HG03442 (cell line): ENCODE results near the gene HOXC10.

Experiments used
- ATAC-seq: cut with Tn5 transposase; IDR thresholded peaks from one replicate; pipeline ENCODE4 v1.9.1; 2021; ENCODE audit warnings: mild to moderate bottlenecking, moderate library complexity; ENCODE audit not compliant: unreplicated experiment

HOXC10 gene

DNA sequence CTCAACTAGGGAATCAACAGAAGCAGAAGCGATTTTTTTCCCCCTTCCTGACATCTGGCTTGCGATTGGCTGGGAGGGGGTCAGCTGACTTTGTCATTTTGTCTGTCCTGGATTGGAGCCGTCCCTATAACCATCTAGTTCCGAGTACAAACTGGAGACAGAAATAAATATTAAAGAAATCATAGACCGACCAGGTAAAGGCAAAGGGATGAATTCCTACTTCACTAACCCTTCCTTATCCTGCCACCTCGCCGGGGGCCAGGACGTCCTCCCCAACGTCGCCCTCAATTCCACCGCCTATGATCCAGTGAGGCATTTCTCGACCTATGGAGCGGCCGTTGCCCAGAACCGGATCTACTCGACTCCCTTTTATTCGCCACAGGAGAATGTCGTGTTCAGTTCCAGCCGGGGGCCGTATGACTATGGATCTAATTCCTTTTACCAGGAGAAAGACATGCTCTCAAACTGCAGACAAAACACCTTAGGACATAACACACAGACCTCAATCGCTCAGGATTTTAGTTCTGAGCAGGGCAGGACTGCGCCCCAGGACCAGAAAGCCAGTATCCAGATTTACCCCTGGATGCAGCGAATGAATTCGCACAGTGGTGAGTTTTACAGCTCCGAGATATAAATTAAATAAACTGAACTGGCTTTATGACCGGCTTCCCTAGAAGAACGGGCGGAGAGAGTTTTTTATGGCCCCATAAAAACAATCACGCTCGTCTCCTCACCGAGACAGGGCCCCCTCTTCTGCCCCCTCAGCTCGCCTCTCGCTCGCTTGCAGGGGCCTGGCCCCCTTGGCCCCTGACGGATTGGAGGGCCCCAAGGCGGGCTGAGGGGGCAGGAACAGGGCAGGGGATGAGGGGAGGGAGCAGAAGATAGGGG is 43.6 kb downstream of the HOXC10 start, which contains the start of gene HOXC6:
HOXC6 (plus strand) TSS at position 127 of the 888 bp plus-strand sequence; CDS start at position 209, 82 bp downstream.
- ATAC-seq = no peak

DNA sequence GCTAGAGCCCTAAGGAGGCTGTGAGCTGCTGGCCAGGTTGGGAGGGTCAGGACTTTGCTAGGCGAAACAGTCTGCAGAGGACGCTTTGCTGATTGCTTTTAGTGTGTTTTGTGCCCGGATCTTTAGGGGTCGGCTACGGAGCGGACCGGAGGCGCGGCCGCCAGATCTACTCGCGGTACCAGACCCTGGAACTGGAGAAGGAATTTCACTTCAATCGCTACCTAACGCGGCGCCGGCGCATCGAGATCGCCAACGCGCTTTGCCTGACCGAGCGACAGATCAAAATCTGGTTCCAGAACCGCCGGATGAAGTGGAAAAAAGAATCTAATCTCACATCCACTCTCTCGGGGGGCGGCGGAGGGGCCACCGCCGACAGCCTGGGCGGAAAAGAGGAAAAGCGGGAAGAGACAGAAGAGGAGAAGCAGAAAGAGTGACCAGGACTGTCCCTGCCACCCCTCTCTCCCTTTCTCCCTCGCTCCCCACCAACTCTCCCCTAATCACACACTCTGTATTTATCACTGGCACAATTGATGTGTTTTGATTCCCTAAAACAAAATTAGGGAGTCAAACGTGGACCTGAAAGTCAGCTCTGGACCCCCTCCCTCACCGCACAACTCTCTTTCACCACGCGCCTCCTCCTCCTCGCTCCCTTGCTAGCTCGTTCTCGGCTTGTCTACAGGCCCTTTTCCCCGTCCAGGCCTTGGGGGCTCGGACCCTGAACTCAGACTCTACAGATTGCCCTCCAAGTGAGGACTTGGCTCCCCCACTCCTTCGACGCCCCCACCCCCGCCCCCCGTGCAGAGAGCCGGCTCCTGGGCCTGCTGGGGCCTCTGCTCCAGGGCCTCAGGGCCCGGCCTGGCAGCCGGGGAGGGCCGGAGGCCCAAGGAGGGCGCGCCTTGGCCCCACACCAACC is 44.8 kb downstream of the HOXC10 start:
- ATAC-seq = no peak

DNA sequence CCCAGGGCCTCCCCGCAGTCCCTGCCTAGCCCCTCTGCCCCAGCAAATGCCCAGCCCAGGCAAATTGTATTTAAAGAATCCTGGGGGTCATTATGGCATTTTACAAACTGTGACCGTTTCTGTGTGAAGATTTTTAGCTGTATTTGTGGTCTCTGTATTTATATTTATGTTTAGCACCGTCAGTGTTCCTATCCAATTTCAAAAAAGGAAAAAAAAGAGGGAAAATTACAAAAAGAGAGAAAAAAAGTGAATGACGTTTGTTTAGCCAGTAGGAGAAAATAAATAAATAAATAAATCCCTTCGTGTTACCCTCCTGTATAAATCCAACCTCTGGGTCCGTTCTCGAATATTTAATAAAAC is 45.5 kb downstream of the HOXC10 start:
- ATAC-seq = no peak

DNA sequence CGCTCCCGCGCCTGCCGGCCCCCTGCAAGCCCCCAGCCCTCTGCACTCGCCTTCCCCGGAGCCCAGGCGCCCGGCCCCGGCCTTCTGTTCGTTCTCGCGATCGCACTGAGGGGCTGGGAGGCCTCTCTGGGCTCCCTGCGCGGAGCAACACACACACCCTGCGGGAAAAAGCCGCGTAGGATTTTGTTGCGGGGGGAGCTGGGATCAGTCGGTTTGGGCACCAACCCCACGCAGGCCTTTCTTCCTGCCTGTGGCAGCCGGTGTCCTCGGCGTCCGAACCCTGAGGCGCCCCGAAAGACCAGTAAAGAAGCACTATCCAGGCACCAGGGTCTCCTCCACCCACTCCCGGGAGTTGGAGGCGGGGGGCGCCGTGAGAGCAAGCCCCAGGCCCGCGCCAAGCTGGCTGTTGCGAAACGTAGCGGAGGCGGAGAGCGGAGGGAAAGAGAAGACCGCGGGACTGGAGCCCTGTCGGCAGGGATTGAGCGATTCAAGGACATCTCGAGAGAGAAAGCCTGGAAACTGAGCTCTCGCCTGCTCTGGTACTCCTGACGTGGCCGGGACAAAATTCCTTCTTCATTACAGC is 46.0 kb downstream of the HOXC10 start:
- ATAC-seq = no peak

DNA sequence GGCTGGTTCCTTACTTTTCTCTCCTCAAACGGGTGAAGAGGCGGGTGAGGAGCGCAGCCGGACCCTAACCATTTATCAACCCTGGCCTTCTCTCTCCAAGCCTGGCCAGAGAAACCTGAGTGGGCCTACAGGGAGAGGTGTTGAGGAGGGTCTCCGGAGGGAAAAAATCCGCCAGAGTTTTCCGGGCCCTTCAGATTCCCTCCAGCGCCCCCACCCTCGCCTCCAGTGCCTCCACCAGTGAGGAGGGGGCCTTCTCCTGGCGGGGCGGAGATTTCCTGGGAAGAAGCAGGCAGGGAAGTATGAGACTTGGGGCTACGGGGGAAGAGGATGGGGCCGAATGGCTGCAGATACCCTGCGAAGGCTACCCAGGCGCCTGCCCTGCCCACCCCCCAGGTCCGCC is 46.5 kb downstream of the HOXC10 start:
- no peak for ATAC-seq

DNA sequence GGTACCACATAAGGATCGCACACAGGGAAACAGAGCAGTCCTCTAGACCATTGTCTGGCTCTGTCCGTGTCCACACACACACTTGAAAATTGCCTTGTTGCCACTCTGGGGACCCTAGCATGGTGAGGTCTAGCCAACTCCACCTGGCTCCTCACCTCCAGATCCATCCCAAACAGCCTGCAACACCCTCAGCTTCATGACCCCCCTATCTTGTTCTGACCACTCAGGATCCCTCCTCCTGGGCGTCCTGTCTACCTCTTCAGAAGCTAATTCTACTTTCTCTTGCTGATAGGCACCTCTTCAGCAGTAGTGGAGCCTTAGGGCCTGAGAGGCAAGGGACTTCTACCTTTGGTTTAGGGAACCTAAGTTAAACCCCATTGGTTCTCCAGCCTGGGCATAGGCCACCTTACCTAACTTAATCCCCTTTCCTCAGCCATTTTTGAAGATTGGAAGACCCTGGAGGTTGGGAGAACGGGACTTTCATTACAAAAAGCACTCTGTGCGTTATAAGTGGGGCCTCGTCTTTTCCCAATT is 47.2 kb downstream of the HOXC10 start:
- no peak for ATAC-seq

DNA sequence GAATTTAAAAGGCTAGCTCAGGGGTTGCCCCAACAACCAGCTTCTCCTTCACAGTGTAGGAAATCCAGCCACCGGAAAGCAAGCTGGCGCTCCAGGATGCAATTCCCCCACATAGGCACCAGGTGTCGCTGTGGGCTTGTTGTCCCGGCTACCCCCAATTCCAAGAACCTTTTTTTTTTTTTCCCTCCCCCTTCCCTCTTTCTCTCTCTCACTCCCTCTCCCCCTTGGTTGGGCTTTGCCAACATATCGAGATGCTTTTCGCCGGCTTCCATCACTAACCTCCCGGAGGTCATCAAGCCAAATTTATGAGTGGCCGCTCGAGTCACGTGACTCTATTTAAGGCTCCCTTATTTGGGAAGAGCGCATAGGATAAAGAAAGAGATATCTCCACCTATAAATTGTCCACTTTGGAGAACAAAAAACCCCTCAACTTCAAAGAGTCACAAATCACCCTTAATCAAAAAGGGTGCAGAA is 47.7 kb downstream of the HOXC10 start, which contains the start of gene HOXC5:
HOXC5 (plus strand) TSS at position 424 of the 474 bp plus-strand sequence. CDS start 73 bp downstream, outside the sequence.
- ATAC-seq = no peak

DNA sequence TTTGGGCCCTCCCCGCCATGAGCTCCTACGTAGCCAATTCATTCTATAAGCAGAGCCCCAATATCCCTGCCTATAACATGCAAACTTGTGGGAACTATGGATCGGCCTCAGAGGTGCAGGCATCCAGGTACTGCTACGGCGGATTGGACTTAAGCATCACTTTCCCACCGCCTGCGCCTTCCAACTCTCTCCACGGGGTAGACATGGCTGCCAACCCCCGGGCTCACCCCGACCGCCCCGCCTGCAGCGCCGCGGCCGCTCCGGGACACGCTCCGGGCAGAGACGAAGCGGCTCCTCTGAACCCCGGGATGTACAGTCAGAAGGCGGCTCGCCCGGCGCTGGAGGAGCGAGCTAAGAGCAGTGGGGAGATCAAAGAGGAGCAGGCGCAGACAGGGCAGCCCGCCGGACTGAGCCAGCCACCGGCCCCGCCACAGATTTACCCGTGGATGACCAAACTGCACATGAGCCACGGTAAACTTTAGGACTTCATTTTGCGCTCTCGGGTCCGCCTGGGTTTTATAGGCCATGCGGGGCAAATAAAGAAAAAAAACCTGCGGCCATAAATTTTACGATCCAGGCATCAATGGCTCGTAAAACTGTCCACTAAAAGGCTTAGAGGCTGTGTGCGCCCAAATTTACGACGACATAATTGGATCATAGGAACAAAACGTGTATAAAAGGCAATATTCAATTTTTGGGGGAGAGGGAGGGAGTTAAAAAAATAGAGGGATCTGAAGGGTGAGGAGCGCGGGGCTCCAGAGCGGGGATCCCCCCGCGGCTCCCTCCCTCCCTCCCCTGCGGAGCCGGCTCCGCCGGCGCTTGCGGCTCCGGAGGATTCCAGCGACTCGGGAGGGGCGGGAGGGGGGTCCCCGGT is 48.4 kb downstream of the HOXC10 start:
- ATAC-seq = no peak

DNA sequence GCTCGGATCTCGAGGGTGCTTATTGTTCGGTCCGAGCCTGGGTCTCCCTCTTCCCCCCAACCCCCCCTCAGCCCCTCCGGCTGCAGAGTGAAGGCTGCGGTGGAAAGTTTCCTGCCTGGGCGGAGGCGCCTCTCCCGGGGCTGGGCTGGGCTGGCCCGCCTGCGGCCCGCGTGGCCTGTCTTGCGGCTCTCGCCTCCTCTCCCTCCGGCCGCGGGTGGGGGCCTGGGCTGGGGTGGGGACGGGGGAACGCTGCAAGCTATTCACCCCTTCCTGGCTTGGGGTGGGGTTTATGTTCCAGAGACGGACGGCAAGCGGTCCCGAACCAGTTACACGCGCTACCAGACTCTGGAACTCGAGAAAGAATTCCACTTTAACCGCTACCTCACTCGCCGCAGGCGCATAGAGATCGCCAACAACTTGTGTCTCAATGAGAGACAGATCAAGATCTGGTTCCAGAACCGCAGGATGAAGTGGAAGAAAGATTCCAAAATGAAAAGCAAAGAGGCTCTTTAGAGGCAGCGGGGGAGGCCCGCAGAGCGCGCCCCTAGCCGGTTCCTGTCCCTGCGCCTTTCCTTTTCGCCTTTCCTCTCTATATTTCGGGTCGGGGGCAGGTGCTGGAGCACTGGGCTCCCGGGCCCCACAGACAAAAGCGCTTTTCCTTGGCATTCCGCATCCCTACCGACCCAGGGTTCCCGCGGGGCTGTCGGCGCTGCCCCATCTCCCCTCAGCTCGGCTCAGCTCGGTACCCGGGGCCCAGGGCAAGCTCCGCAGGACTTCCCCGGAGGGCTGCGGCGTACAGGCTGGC is 49.2 kb downstream of the HOXC10 start:
- no peak for ATAC-seq

DNA sequence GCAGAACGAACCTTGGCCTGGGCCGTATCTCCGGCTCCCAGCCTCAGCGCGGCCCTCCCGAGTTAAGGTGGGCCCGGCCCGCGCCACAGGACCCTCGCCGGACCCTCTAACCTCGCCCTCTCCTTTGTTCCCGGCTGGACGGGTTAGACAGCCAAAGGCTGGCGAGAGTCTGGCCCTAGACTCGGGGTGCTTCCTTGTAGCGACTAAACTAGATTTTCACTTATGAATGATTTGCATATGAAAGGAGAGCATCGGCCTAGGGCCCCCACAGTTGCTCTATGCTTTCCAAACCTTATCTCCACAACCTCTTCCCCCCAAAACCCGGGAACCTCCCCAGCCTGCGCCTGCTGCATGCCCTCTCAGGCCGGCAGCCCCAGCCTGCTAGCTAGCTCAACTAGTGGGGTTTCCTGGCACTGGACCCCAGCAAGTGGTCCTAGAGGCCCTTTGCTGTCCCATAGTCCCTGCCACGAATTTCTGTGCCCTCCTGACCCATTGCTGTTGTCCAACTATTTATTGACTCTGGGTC is 49.9 kb downstream of the HOXC10 start:
- ATAC-seq = no peak

DNA sequence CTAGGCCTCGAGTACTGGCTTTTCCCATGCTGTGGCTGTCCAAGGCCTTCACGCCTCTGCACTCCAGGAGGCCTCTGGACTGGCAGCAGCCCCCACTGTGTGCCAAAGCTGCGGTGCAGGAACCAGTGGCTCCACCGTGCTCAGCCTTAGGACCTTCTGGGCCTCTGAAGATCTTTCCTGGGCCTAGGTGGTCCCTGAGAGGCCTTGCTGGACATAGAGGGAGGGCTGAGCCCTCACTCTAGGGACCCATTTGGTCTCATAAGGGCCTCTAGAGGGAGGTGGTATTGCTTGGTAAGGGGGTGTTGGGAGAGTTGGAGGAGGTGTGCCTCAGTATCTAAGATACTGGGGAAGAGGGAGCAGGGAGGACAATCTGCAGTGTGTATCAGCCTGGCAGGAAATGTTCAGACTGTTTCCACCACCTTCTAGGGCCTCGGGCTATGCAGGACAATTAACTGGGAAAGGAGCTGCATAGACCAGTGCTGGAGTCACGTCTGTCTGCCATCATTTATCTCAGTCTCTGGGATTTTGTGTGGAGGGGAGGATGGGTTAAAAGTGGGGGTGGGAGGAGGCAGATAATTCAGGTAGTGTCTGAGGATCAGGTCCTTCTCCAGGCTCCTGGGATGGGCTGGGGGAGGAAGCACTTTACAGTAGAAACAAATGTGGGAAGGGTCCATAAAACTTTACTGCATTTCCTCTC is 50.8 kb downstream of the HOXC10 start:
- ATAC-seq = no peak

DNA sequence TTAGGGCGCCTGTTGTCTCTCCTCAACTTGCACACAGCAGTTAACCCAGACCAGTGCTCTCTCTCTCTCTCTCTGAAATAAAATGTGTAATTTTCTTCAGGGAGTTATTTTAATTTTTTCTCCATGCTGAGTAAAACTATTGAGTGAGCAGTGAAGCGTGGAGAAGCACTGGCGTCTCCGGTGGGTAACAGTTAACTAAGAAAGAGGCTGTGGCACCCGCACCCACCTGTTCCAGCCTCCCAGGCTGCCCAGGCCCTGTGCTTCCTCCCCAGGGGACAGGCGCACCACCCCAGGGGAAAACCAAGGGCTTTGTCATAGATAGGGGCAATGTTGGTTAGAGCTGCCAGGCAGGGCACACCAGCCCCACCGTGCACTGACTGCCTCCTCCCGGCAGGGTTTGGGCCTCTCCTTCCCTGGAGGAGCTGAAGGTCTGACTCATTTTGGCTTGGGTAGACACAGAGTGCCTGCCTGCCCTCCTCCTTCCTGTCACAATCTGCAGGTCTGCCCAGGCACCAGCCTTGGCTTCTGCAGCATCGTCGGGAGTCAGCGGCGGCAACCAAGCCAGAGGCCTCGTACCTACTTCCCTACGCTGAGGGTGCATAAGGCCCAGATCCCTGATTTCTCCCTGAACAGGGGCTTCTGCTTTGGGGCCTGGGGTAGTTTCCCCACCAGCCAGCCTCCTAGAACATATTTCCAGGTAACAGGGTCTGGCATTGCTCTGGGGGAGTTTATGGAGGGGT is 51.8 kb downstream of the HOXC10 start:
- ATAC-seq = no peak

DNA sequence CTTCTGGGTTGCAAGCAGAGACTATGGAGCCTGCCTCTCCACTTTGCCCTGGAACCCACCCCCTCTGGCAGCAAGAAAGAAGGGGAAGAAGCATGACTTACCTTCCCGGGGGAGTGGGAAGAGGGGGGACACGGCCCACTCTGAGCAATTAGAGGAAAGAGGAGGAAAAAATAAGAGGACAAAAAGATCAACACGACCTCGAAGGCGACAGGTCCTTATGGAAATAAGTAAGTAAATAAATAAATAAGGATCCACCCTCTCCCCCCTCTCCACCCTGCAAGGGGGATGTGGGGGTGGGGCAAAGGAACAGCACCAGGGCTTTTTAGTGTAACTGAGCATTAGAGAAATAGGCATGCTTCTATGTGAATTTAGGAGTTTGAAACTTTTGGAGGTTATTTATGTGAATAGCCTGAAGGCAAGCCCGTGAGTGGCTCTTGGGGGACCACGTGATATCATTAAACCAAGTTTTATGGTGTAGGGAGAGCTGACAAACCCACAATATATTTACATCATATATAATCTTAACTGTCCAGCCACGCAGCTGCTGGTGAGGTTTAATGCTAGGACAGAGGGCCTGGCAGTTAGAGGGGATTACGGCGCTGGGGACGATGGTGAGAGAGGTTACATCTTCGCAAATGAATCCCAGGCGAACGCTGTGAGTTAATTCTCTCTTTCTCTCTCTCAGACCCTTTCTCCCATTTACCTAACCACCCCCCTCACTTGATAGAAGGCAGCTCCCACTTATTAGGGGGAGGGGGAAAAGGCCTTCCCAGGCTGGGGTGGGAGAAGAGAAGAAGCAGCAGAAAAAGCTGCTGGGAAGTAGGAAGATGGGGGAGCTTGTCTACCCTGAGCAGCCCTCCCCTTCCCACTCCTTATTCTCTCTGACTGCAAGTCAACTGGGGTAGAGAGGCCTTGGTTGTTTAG is 52.7 kb downstream of the HOXC10 start:
- no peak for ATAC-seq

DNA sequence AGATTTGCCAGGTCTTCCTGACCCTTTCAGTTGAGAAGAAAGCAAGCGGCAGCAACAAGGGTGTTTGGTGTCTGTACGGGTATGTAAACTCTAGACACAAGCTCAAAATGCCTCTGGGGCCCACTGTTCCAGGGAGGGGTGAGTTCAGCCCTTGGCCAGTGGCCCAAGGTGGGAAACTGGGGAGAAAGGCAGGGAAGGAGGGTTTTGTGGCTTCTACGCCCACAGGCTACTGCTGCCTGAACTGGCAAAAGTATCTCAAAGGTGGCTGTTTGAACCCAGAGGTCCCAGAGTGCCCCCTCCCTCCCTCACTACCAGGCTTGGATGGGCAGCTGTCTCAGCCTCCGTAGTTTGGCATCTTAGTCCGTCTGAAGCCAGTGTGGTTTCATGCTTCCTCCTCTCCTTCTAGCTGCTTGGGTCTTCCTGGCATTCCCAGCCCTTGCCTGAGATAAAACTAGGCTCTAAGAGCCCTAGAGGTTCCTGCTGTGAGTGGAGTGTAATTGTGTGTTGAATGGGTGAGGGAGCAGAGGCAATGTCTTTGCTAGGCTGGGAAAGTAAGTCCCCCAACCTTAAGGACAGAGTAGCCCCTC is 53.4 kb downstream of the HOXC10 start:
- no peak for ATAC-seq

DNA sequence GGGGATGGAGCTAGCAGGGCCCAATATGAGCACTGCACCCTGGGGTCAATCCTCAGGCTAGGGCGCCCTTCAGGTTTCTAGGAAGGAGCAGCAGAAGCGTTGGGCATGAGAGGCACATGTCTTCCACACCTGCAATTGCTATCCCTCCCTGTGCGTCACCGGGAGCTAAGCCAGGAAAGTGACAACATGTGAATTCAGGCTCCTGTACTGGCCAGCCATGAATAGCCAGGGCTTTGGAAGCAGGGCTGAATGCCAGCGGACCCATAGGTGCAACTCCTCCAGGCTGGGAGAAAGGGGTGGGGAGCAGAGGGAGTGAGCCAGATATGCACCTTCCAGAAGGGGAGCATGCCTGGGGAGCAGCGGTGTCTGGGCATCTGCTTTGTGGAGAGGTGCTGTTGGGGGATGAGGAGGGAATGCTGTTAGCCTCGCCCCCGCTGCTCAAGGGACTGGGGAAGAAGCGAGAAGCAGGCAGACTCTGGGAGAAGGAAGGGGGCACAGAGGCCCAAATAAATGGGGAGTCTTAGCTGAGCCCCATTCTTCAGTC is 54.0 kb downstream of the HOXC10 start:
- ATAC-seq = no peak
